OCI-LY1 (cell line): ENCODE results near the gene GIPC2.

Experiments used
- EZH2 ChIP-seq: fragments of 200-600 bp; sonication (generic), shearing (Covaris generic); IDR thresholded peaks from 2 replicates; pipeline ENCODE4 v1.8.0; 2017; ENCODE audit warnings: borderline replicate concordance, mixed run types, mild to moderate bottlenecking, antibody characterized with exemption, low read length, moderate library complexity, mixed read lengths
- TF ChIP-seq, protein P1 (sequence below): fragments of 200-600 bp; sonication (generic), shearing (Covaris generic); IDR thresholded peaks from 2 replicates; pipeline ENCODE4 v1.5.1; 2017; ENCODE audit warnings: mild to moderate bottlenecking, antibody characterized with exemption, low read length, moderate library complexity, mixed read lengths

DNA sequence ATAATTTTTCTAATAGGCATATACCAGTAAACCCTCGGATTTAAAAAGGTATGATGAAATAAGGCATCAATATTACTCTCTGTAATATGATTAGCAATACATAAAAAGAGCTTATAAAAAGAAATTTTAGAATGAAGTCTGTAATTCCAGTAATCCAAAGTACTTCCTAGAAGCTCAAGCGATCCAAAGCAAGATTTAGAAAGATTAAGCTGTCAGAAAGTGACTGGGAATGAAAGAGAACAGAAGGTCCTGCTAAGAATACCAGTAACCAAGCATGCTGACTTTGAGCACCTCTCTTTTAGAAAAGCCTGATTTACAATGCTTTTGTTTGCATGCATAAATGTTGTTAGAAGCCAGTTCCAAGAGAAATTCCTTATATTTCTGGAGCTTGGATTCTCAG is 125.1 kb downstream of the GIPC2 start:
- TF ChIP-seq, protein P1, sequence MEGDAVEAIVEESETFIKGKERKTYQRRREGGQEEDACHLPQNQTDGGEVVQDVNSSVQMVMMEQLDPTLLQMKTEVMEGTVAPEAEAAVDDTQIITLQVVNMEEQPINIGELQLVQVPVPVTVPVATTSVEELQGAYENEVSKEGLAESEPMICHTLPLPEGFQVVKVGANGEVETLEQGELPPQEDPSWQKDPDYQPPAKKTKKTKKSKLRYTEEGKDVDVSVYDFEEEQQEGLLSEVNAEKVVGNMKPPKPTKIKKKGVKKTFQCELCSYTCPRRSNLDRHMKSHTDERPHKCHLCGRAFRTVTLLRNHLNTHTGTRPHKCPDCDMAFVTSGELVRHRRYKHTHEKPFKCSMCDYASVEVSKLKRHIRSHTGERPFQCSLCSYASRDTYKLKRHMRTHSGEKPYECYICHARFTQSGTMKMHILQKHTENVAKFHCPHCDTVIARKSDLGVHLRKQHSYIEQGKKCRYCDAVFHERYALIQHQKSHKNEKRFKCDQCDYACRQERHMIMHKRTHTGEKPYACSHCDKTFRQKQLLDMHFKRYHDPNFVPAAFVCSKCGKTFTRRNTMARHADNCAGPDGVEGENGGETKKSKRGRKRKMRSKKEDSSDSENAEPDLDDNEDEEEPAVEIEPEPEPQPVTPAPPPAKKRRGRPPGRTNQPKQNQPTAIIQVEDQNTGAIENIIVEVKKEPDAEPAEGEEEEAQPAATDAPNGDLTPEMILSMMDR = no peak
- TF ChIP-seq EZH2 = no peak
